Psoas muscle (tissue), 8 donors: ENCODE measurements around the gene MRPL44. TPM values are rescaled to one million over a fixed set of nuclear protein-coding genes. Genes with fewer than 3 reads are reported as not detected.

Experiments used
- ATAC-seq, 4 donors: fragments of 200-7000 bp; cut with Tn5 transposase; one replicate each; pipeline ENCODE4 v1.9.1; 2020; ENCODE audit warnings: moderate library complexity in 3 of 4, mild to moderate bottlenecking in 2 of 4
- DNase-seq, 2 donors: peaks; one replicate each; pipeline ENCODE4 v3.0.0-alpha.2; 2020
- H3K27ac ChIP-seq: fragments of 200-600 bp; one replicate; pipeline ENCODE4 v1.8.0; 2022
- H3K27me3 ChIP-seq, 3 donors: fragments of 200-600 bp in 1 of 3; one replicate each; pipeline versions ENCODE4 v1.6.1 to v1.8.0; 2013 to 2022; ENCODE audit warnings: low read length in 2 of 3, mild to moderate bottlenecking in 2 of 3, moderate library complexity in 1 of 3; ENCODE audit not compliant: insufficient read depth in 3 of 3
- H3K36me3 ChIP-seq, 2 donors: fragments of 200-600 bp in 1 of 2; one replicate each; pipeline versions ENCODE4 v1.6.1 to v1.8.0; 2013 to 2022; ENCODE audit warnings: low read depth in 1 of 2, mild to moderate bottlenecking in 1 of 2, moderate library complexity in 1 of 2; ENCODE audit not compliant: insufficient read depth in 1 of 2
- H3K4me1 ChIP-seq: fragments of 200-600 bp; one replicate; pipeline ENCODE4 v1.8.0; 2022
- H3K4me3 ChIP-seq: fragments of 200-600 bp; one replicate; pipeline ENCODE4 v1.8.0; 2022; ENCODE audit warnings: mild to moderate bottlenecking
- H3K9me3 ChIP-seq: fragments of 200-600 bp; one replicate; pipeline ENCODE4 v1.8.0; 2022
- WGBS, 3 donors: extraction: QIAGEN DNeasy Blood & Tissue Kit; methylation state at CpG; one replicate each; pipeline versions ENCODE4 v1.1.6 to v1.1.7; 2013; 5-methylcytosine and 5-hydroxymethylcytosine counted together
- intact Hi-C, 2 donors: fragments of 100-400 bp; cut with DNase I; formaldehyde crosslinking; loops; one replicate each; pipeline versions ENCODE4 v1.11.0 to v1.14.2; 2022
- polyA plus RNA-seq, 3 donors: library from polyadenylated mRNA; stranded (reverse); fragments of 200-250 nt; gene quantifications; one replicate each; pipeline ENCODE4 v1.2.3, GENCODE V29; 2013
- total RNA-seq, 4 donors: library from RNA; stranded (reverse); fragmentation: NEBNext Ultra II Directional in 2 of 4; extraction: Animal tissue kit (Norgen Biotek cat#: 25700) in 2 of 4; gene quantifications; one replicate each; pipeline versions ENCODE4 v1.2.1 to v1.2.4, GENCODE V29; 2021 to 2023
- TF ChIP-seq, protein P1 (sequence below): fragments of 200-600 bp; IDR thresholded peaks from one replicate; pipeline ENCODE4 v1.8.0; 2022; ENCODE audit warnings: antibody characterized with exemption
- donor health status: healthy with polysubstance abuse.
- donor health status: DM: no; HTN: no; CAD: no; lungs with moderate emphysema.
- donor health status: Bipolar disorder and iron deficiency.
- donor health status: healthy.
- donor health status: DM: yes; HTN: yes; CAD: no.
- donor health status: DM: no; HTN: no; CAD: no.
- donor health status: DM: no; HTN: no; CAD: no.
- donor health status: DM: yes; HTN: yes; CAD: no.

Gene MRPL44
- total and polyA plus RNA-seq, 7 donors = 26.3 to 48.4 (median 28.3) TPM

DNA sequence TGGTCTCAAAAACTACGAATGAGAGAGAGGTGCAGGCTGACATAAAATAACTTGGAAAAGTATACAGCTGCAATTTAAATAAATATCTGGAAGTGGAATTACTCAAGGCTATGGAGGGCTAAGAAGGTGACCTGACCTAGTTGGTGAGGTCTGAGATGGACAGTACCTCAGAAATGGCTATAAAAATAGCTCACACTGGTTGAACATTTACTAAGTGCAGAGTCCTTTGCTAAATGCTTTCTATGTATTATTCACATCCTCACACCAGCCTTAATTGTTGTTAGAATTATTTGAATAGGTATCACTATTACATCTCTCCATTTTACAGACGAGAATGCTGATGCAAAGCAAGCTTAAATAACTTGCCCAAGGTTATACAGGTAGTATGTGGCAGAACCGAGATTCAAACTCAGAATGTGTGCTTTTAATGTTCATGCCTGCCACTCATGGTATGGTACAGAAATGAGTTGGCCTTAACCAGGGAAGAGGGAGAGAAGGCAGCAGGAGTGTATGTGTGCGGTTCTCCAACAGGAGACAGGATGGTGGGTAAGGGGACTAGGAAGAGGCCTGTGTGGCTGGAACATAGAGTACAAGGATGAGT is 37.4 kb downstream of the MRPL44 start:
- ATAC-seq = no peak
- Histone ChIP-seq H3K27ac (no peak overlapping the region), H3K27me3 (no peaks in the 10 kb centered on the region), H3K4me1 (peaks cover 3% of the 10 kb centered on the region), H3K36me3 (no peaks in the 10 kb centered on the region), H3K9me3 (no peaks in the 10 kb centered on the region), H3K4me3 (no peak overlapping the region)
- 94 to 100% (median 94%) methylated on average over 4 of the region's 4 CpGs for WGBS, 3 donors
- intact Hi-C loops = loop anchor here (2.0 to 5.0 kb wide), 2 partner anchors 43 to 290 kb away; partner anchors contain the start of gene SERPINE2 (in 1 of the 2)
- DNase-seq = no peak
- TF ChIP-seq, protein P1, sequence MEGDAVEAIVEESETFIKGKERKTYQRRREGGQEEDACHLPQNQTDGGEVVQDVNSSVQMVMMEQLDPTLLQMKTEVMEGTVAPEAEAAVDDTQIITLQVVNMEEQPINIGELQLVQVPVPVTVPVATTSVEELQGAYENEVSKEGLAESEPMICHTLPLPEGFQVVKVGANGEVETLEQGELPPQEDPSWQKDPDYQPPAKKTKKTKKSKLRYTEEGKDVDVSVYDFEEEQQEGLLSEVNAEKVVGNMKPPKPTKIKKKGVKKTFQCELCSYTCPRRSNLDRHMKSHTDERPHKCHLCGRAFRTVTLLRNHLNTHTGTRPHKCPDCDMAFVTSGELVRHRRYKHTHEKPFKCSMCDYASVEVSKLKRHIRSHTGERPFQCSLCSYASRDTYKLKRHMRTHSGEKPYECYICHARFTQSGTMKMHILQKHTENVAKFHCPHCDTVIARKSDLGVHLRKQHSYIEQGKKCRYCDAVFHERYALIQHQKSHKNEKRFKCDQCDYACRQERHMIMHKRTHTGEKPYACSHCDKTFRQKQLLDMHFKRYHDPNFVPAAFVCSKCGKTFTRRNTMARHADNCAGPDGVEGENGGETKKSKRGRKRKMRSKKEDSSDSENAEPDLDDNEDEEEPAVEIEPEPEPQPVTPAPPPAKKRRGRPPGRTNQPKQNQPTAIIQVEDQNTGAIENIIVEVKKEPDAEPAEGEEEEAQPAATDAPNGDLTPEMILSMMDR = no peak

- ATAC-seq (no peak), DNase-seq (no peak)
- Histone ChIP-seq H3K9me3 (no peaks in the 10 kb centered on the region), H3K36me3 (no peaks in the 10 kb centered on the region), H3K27me3 (no peaks in the 10 kb centered on the region), H3K4me3 (no peak overlapping the region), H3K4me1 (peaks cover 9% of the 10 kb centered on the region), H3K27ac (no peak overlapping the region)
- intact Hi-C loops = loop anchor here (2.0 to 5.0 kb wide), 2 partner anchors 42 to 289 kb away; partner anchors contain the start of gene SERPINE2 (in 1 of the 2)
- TF ChIP-seq, protein P1 = no peak
- WGBS, 3 donors = 76 to 88% (median 84%) methylated on average over 5 of the region's 5 CpGs
Measured at GRCh38 chr2:223995569-223995968, 38.3 kb downstream of the MRPL44 start.

- H3K9me3 ChIP-seq = no peaks in the 10 kb centered on the region
- H3K27ac ChIP-seq = no peak overlapping the region
- peaks cover 9% of the 10 kb centered on the region for H3K4me1 ChIP-seq
- intact Hi-C loops = loop anchor here in 1 of 2 donors (5.0 kb wide), 1 partner anchor 41 kb away; the partner anchor contains the start of gene SERPINE2
- H3K27me3 ChIP-seq = no peaks in the 10 kb centered on the region
- H3K36me3 ChIP-seq = no peaks in the 10 kb centered on the region
- TF ChIP-seq, protein P1 = no peak
- no peak overlapping the region for H3K4me3 ChIP-seq
- DNase-seq (no peak), ATAC-seq (no peak)
- 87 to 91% (median 88%) methylated on average over 6 of the region's 6 CpGs for WGBS, 3 donors
Measured at GRCh38 chr2:223996391-223996790, 39.1 kb downstream of the MRPL44 start.

DNA sequence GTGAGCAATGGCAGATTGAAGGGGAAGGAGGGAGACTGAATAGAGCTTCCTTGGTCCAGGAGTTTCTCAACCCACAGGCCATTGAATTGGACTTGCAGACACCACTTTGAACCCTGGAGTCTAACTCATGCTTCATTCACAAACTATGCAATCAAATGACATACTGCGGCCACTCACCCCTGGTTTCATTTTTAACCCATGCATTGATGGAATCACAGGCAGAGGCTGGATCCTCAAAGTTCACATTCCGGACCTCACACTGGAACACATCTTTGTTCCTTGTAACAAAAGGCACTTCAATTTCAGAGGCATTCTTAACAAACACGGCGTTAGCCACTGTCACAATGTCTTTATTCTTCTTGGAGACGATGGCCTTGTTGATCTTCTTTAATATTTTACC is 40.7 kb downstream of the MRPL44 start:
- intact Hi-C loops = loop anchor here in 1 of 2 donors (5.0 kb wide), 1 partner anchor 39 kb away; the partner anchor contains the start of gene SERPINE2
- 85 to 96% (median 93%) methylated on average over 5 of the region's 5 CpGs for WGBS, 3 donors
- H3K4me1 ChIP-seq = peaks cover 9% of the 10 kb centered on the region

More for the DNA sequence above, 40.7 kb downstream of the MRPL44 start:
- Histone ChIP-seq H3K27me3 (no peaks in the 10 kb centered on the region), H3K4me3 (no peak overlapping the region), H3K9me3 (no peaks in the 10 kb centered on the region), H3K36me3 (no peaks in the 10 kb centered on the region), H3K27ac (no peak overlapping the region)
- TF ChIP-seq, protein P1 = no peak
- no peak for ATAC-seq
- DNase-seq = no peak
